Measurements from ENCODE around the gene SASH3.

The SASH3 gene

DNA sequence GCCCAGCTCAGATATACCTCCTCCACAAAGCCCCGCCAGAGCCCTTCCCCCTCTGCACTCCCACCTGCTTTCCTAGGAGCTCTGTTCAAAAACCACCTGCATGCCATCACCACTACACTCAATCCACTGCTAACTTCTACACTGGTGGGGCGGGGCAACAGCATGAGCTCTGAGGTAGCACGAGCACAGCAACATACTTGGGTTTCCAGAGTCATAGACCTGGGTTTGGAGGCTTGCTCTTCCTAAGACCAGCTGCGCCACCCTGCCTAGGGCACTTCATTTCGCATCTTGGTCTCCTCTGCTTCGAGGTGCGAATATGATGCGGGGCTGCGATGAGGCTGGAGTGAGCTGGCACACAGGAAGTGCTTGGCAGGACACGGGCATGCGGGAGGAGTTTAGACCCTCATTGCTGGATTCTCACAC is 3.6 kb downstream of the SASH3 start:
- no peak overlapping the region for H2AK5ac ChIP-seq (ENCODE audit: low read depth, low read length)
- no peak overlapping the region for H2BK120ac ChIP-seq (ENCODE audit: low read depth, low read length)
- no peak overlapping the region for H2BK15ac ChIP-seq (ENCODE audit: low read length)
- H3K18ac ChIP-seq (ENCODE audit: low read length): no peak overlapping the region
- no peaks in the 10 kb centered on the region for H3K9me3 ChIP-seq (replicated peaks in 1 of 2; ENCODE audit: control insufficient read depth in 2 of 2, insufficient read depth in 1 of 2, low read depth in 1 of 2, low read length in 2 of 2)
- no peak overlapping the region for H4K8ac ChIP-seq (ENCODE audit: low read depth, low read length)
- no peaks in the 10 kb centered on the region for H3K79me1 ChIP-seq (ENCODE audit: low read depth, low read length)
- no CpG with 5 or more reads among the region's 11 CpGs for WGBS, 2 donors (ENCODE audit: extremely low coverage in 2 of 2, insufficient read length in 2 of 2, insufficient replicate concordance in 1 of 2)
- H2BK5ac ChIP-seq (ENCODE audit: low read length): no peak overlapping the region
- no peak overlapping the region for H3K4me2 ChIP-seq (ENCODE audit: insufficient read depth, low read length, poor library complexity, severe bottlenecking)
- DNase-seq (ENCODE audit: low spot score): no peak
- no peak overlapping the region for H4K91ac ChIP-seq (ENCODE audit: low read depth, low read length, poor library complexity)
- no peak overlapping the region for H3K4ac ChIP-seq (ENCODE audit: low read length)
- H3K36me3 ChIP-seq (replicated peaks in 1 of 2; ENCODE audit: control insufficient read depth in 2 of 2, insufficient read depth in 2 of 2, low read length in 2 of 2): no peaks in the 10 kb centered on the region
- no peak overlapping the region for H2AFZ ChIP-seq (ENCODE audit: low read length)
- H3K23ac ChIP-seq (ENCODE audit: low read depth, low read length, poor library complexity): no peak overlapping the region
- no peaks in the 10 kb centered on the region for H3K27me3 ChIP-seq (ENCODE audit: control insufficient read depth in 3 of 3, insufficient read depth in 3 of 3, low read depth in 1 of 3, low read length in 3 of 3)
- H3K14ac ChIP-seq (ENCODE audit: low read length): no peak overlapping the region
- H3K27ac ChIP-seq (replicated peaks; ENCODE audit: low read length): no peak overlapping the region
- H3K9ac ChIP-seq (ENCODE audit: low read depth, low read length, poor library complexity): no peak overlapping the region
- H3K4me1 ChIP-seq (ENCODE audit: control insufficient read depth in 2 of 2, insufficient read depth in 1 of 2, low read depth in 1 of 2, low read length in 2 of 2): peaks cover 0 to 2% of the 10 kb centered on the region in 2 donors
- no peak overlapping the region for H3K4me3 ChIP-seq (ENCODE audit: low read length in 2 of 2)
- no peak overlapping the region for H2BK12ac ChIP-seq (ENCODE audit: low read length)

DNA sequence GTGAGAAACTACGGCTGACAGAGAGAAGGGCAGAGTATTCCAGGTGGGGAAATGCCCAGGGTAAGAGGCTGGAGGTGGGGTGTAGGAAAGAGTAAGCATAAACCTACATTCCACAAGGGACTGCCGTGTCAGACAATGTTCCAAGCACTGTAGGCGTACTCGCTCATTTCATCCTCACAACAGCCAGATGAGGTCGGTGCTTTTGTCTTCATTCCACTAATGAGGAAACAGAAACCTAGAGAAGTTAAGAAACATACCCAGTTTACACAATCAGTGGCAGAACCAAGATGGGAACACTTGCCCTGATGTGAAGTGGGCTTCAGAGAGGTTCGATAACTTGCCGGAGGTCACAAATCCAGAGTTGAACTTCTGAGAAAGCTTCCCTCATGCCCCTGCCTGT is 4.6 kb downstream of the SASH3 start:
- no peak for DNase-seq (ENCODE audit: low spot score)
- Histone ChIP-seq H2BK15ac (ENCODE audit: low read length) (no peak overlapping the region), H3K36me3 (replicated peaks in 1 of 2; ENCODE audit: control insufficient read depth in 2 of 2, insufficient read depth in 2 of 2, low read length in 2 of 2) (no peaks in the 10 kb centered on the region), H3K18ac (ENCODE audit: low read length) (no peak overlapping the region), H3K4ac (ENCODE audit: low read length) (no peak overlapping the region), H3K27ac (replicated peaks; ENCODE audit: low read length) (no peak overlapping the region), H3K9me3 (replicated peaks in 1 of 2; ENCODE audit: control insufficient read depth in 2 of 2, insufficient read depth in 1 of 2, low read depth in 1 of 2, low read length in 2 of 2) (no peaks in the 10 kb centered on the region), H2BK5ac (ENCODE audit: low read length) (no peak overlapping the region), H2AFZ (ENCODE audit: low read length) (no peak overlapping the region), H4K91ac (ENCODE audit: low read depth, low read length, poor library complexity) (no peak overlapping the region), H3K14ac (ENCODE audit: low read length) (no peak overlapping the region), H3K4me2 (ENCODE audit: insufficient read depth, low read length, poor library complexity, severe bottlenecking) (no peak overlapping the region), H4K8ac (ENCODE audit: low read depth, low read length) (no peak overlapping the region), H3K27me3 (ENCODE audit: control insufficient read depth in 3 of 3, insufficient read depth in 3 of 3, low read depth in 1 of 3, low read length in 3 of 3) (no peaks in the 10 kb centered on the region), H2BK12ac (ENCODE audit: low read length) (no peak overlapping the region), H3K4me1 (ENCODE audit: control insufficient read depth in 2 of 2, insufficient read depth in 1 of 2, low read depth in 1 of 2, low read length in 2 of 2) (peaks cover 0 to 2% of the 10 kb centered on the region in 2 donors), H3K4me3 (ENCODE audit: low read length in 2 of 2) (no peak overlapping the region), H3K23ac (ENCODE audit: low read depth, low read length, poor library complexity) (no peak overlapping the region), H2BK120ac (ENCODE audit: low read depth, low read length) (no peak overlapping the region), H3K79me1 (ENCODE audit: low read depth, low read length) (no peaks in the 10 kb centered on the region), H3K9ac (ENCODE audit: low read depth, low read length, poor library complexity) (no peak overlapping the region), H2AK5ac (ENCODE audit: low read depth, low read length) (no peak overlapping the region)
- no CpG with 5 or more reads among the region's 7 CpGs for WGBS, 2 donors (ENCODE audit: extremely low coverage in 2 of 2, insufficient read length in 2 of 2, insufficient replicate concordance in 1 of 2)

DNA sequence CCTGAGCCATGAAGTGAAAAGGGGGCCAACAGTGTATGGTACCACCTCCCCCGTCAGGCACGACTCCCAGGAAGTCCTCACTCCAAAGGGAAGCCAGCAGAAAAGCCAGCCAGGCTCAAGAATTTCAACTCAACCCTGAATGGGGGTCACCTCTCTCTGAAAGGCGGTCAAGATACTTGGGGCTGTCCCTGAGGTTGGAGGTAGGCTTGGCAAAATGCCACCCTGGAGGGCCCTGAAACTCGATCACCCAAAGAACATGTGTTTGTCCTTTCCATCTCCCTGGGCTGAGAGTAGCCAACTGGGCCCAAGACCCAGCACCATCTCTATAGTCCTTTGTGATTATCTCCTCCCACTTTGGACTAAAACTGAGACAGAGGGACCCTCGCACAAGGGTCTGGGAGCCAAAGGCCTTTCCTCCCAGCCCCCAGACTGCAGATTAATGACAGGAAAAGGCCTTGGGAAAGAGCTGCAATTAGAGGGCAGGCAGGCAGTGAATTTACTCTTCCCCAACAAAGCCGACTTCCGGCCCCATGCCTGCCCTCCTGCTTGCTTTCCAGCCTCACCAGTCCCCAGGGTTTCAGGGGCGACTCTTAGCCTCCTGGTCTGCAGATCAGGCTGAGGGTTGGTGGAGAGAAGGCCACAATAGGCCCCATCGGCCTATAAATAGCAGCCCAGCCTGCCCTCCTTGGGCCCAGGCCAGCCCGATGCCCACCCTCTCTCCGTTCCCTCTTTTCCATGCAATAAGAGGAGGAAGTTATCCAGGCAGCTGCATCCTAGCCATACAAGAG is 5.6 kb downstream of the SASH3 start:
- Histone ChIP-seq H3K4ac (ENCODE audit: low read length) (no peak overlapping the region), H2BK15ac (ENCODE audit: low read length) (no peak overlapping the region), H3K36me3 (replicated peaks in 1 of 2; ENCODE audit: control insufficient read depth in 2 of 2, insufficient read depth in 2 of 2, low read length in 2 of 2) (no peaks in the 10 kb centered on the region), H3K4me1 (ENCODE audit: control insufficient read depth in 2 of 2, insufficient read depth in 1 of 2, low read depth in 1 of 2, low read length in 2 of 2) (peaks cover 0 to 2% of the 10 kb centered on the region in 2 donors), H4K91ac (ENCODE audit: low read depth, low read length, poor library complexity) (no peak overlapping the region), H4K8ac (ENCODE audit: low read depth, low read length) (no peak overlapping the region), H3K4me2 (ENCODE audit: insufficient read depth, low read length, poor library complexity, severe bottlenecking) (no peak overlapping the region), H2BK5ac (ENCODE audit: low read length) (no peak overlapping the region), H2AFZ (ENCODE audit: low read length) (peak overlapping the region; percentile 39), H3K14ac (ENCODE audit: low read length) (no peak overlapping the region), H3K18ac (ENCODE audit: low read length) (no peak overlapping the region), H2AK5ac (ENCODE audit: low read depth, low read length) (no peak overlapping the region), H2BK12ac (ENCODE audit: low read length) (no peak overlapping the region), H3K27ac (replicated peaks; ENCODE audit: low read length) (no peak overlapping the region), H3K27me3 (ENCODE audit: control insufficient read depth in 3 of 3, insufficient read depth in 3 of 3, low read depth in 1 of 3, low read length in 3 of 3) (peaks cover 0 to 4% (median 0%) of the 10 kb centered on the region in 3 experiments), H3K4me3 (ENCODE audit: low read length in 2 of 2) (no peak overlapping the region), H3K9ac (ENCODE audit: low read depth, low read length, poor library complexity) (no peak overlapping the region), H3K9me3 (replicated peaks in 1 of 2; ENCODE audit: control insufficient read depth in 2 of 2, insufficient read depth in 1 of 2, low read depth in 1 of 2, low read length in 2 of 2) (no peaks in the 10 kb centered on the region), H3K23ac (ENCODE audit: low read depth, low read length, poor library complexity) (no peak overlapping the region), H3K79me1 (ENCODE audit: low read depth, low read length) (no peaks in the 10 kb centered on the region), H2BK120ac (ENCODE audit: low read depth, low read length) (no peak overlapping the region)
- WGBS, 2 donors (ENCODE audit: extremely low coverage in 2 of 2, insufficient read length in 2 of 2, insufficient replicate concordance in 1 of 2): no CpG with 5 or more reads among the region's 11 CpGs
- no peak for DNase-seq (ENCODE audit: low spot score)

DNA sequence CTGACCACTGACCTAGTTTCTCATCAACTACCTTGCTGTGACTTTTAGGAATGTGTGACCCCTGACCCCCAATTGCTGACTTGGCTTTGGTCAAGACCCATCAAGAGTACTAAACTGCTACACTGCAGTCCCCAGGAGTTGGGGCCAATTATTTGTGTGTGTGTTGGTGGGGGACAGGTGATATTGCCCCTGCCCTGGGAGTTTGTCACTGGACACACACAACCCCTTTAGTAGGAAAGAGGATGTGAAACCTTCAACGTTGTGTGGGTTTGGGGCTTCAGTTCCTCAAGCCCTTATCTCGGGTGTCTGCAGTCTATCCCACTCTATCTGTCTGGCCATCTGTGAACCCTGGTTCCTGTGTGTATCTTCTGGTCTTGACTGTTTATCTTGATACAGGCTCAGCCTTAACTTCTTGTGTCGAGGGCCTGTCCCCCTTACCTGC is 6.5 kb downstream of the SASH3 start:
- Histone ChIP-seq H4K8ac (ENCODE audit: low read depth, low read length) (no peak overlapping the region), H3K79me1 (ENCODE audit: low read depth, low read length) (no peaks in the 10 kb centered on the region), H2BK12ac (ENCODE audit: low read length) (no peak overlapping the region), H3K36me3 (replicated peaks in 1 of 2; ENCODE audit: control insufficient read depth in 2 of 2, insufficient read depth in 2 of 2, low read length in 2 of 2) (no peaks in the 10 kb centered on the region), H4K91ac (ENCODE audit: low read depth, low read length, poor library complexity) (no peak overlapping the region), H2BK5ac (ENCODE audit: low read length) (no peak overlapping the region), H3K4ac (ENCODE audit: low read length) (no peak overlapping the region), H3K27ac (replicated peaks; ENCODE audit: low read length) (no peak overlapping the region), H3K9me3 (replicated peaks in 1 of 2; ENCODE audit: control insufficient read depth in 2 of 2, insufficient read depth in 1 of 2, low read depth in 1 of 2, low read length in 2 of 2) (no peaks in the 10 kb centered on the region), H3K14ac (ENCODE audit: low read length) (no peak overlapping the region), H2AK5ac (ENCODE audit: low read depth, low read length) (no peak overlapping the region), H3K4me3 (ENCODE audit: low read length in 2 of 2) (no peak overlapping the region), H3K9ac (ENCODE audit: low read depth, low read length, poor library complexity) (no peak overlapping the region), H2AFZ (ENCODE audit: low read length) (no peak overlapping the region), H3K4me2 (ENCODE audit: insufficient read depth, low read length, poor library complexity, severe bottlenecking) (no peak overlapping the region), H2BK15ac (ENCODE audit: low read length) (no peak overlapping the region), H3K23ac (ENCODE audit: low read depth, low read length, poor library complexity) (no peak overlapping the region), H3K4me1 (ENCODE audit: control insufficient read depth in 2 of 2, insufficient read depth in 1 of 2, low read depth in 1 of 2, low read length in 2 of 2) (no peaks in the 10 kb centered on the region), H3K27me3 (ENCODE audit: control insufficient read depth in 3 of 3, insufficient read depth in 3 of 3, low read depth in 1 of 3, low read length in 3 of 3) (peaks cover 0 to 6% (median 0%) of the 10 kb centered on the region in 3 experiments), H3K18ac (ENCODE audit: low read length) (no peak overlapping the region), H2BK120ac (ENCODE audit: low read depth, low read length) (no peak overlapping the region)
- DNase-seq (ENCODE audit: low spot score): no peak
- no CpG with 5 or more reads among the region's 3 CpGs for WGBS, 2 donors (ENCODE audit: extremely low coverage in 2 of 2, insufficient read length in 2 of 2, insufficient replicate concordance in 1 of 2)

All from neuronal stem cell (in vitro differentiated cells).